Bronchial epithelial cell (primary cell): ENCODE measurements around the gene SNHG17. TPM values are rescaled to one million over a fixed set of nuclear protein-coding genes. Genes with fewer than 3 reads are reported as not detected.
"Not testable (repeated sequence)": the region's sequence is repeated elsewhere in the genome, so short reads cannot be mapped to it uniquely, and the experiment has no call there.

ENCODE experiments used
- DNase-seq: peaks from one replicate; pipeline ENCODE4 v3.0.0-alpha.2; 2010; ENCODE audit warnings: low read depth
- FAIRE-seq: peaks from 2 replicates; lab custom pipeline; 2011; peaks lifted over from hg19 to GRCh38; lab: Jason Lieb, UNC
- H3K27me3 ChIP-seq: 2 replicates; pipeline ENCODE4 v1.5.1; 2011; ENCODE audit warnings: low read length; ENCODE audit not compliant: control insufficient read depth, insufficient read depth
- H3K36me3 ChIP-seq: 2 replicates; pipeline ENCODE4 v1.5.1; 2011; ENCODE audit warnings: low read length; ENCODE audit not compliant: control insufficient read depth, insufficient read depth
- H3K4me3 ChIP-seq: 2 replicates; pipeline ENCODE4 v1.5.1; 2011; ENCODE audit warnings: mild to moderate bottlenecking, low read depth, low read length, control low read depth
- CTCF ChIP-seq: IDR thresholded peaks from 2 replicates; pipeline ENCODE4 v1.5.1; 2011; ENCODE audit warnings: mild to moderate bottlenecking, moderate library complexity, low read length, control low read depth, inconsistent platforms; ENCODE audit not compliant: insufficient read depth, severe bottlenecking
- total RNA-seq: library from RNA; depleted of rRNA; stranded (reverse); fragments of >200 nt; gene quantifications from 2 replicates; pipeline ENCODE4 v1.2.1, GENCODE V29; 2014

The SNHG17 gene
- total RNA-seq, 1 donor from 2014 or later = 19.5 TPM

GRCh38 chr20:38445901-38446425 lies 10.8 kb upstream of the SNHG17 start:
- H3K4me3 ChIP-seq = peak overlapping the region; percentile 94
- peaks cover 8% of the 10 kb centered on the region for H3K36me3 ChIP-seq
- DNase-seq (no peak), FAIRE-seq (no peak)
- H3K27me3 ChIP-seq = no peaks in the 10 kb centered on the region
- TF ChIP-seq CTCF = no peak

DNA sequence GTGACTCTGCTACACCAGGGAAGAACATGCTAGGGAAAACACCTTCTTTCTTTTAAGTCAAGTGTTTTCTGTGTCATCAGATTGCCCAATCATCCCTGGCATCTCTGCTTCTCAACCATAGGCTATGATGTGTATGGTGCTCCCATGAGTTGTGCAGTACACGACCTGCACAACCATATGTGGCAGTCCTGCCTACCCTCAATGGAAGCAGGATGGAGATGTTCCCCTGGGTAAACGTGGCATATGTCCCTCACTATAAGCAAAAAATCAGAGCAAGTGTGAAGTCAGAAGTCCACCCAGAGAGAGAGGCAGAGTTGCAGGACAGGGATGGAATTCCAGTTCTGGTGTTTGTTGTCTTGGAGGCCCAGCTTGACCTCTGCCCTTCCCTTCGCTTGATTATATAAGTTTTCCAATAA lies 10.3 kb upstream of the SNHG17 start:
- peaks cover 8% of the 10 kb centered on the region for H3K36me3 ChIP-seq
- no peaks in the 10 kb centered on the region for H3K27me3 ChIP-seq
- no peak for FAIRE-seq
- no peak overlapping the region for H3K4me3 ChIP-seq
- TF ChIP-seq CTCF = no peak
- peak; percentile 43 for DNase-seq

GRCh38 chr20:38441916-38442315 lies 6.8 kb upstream of the SNHG17 start:
- FAIRE-seq = no peak

DNA sequence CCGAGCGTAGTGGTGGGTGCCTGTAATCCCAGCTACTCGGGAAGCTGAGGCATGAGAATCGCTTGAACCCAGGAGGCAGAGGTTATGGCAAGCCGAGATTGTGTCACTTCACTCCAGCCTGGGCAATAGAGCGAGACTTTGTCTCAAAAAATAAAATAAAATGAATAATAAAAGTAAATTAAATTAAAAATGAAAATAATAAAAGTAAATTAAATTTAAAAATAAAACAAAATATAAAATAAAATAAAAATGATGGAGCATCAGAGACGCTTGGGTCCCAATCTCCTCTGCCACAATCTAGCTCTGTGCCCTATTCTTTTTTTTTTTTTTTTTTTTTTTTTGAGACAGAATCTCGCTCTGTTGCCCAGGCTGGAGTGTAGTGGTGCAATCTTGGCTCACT lies 6.0 kb upstream of the SNHG17 start:
- H3K36me3 ChIP-seq, DNase-seq, FAIRE-seq, H3K4me3 ChIP-seq, H3K27me3 ChIP-seq: not testable (repeated sequence)

More at GRCh38 chr20:38441916-38442315, 6.8 kb upstream of the SNHG17 start:
- Histone ChIP-seq H3K27me3 (no peaks in the 10 kb centered on the region), H3K4me3 (no peak overlapping the region), H3K36me3 (no peaks in the 10 kb centered on the region)
- no peak for DNase-seq
- no peak for TF ChIP-seq CTCF

DNA sequence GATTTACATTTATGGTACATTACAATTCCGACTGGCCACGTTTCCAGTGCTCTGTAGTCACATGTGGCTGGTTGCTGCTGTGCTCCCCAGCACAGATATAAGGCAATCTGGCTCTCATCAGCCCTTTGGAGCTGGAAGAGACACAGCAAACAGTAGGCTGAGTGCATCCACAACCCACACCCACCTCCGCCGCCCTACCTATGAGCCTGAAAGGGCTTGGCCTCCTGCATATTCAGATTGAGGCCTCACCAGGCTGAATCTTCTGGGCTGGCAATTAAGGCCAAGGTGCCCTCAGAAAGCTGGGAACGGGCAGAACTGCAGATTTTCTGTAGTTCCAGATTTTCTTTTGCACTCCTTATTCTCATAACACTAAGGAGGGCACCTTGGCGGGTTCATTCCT lies 2.7 kb upstream of the SNHG17 start:
- Histone ChIP-seq H3K36me3 (peaks cover 9% of the 10 kb centered on the region), H3K4me3 (no peak overlapping the region), H3K27me3 (no peaks in the 10 kb centered on the region)
- FAIRE-seq (no peak), DNase-seq (no peak)
- TF ChIP-seq CTCF = no peak

GRCh38 chr20:38435555-38435939 lies 419 bp upstream of the SNHG17 start:
- DNase-seq = peak; percentile 34
- FAIRE-seq = no peak
- TF ChIP-seq CTCF = no peak
- H3K27me3 ChIP-seq = no peaks in the 10 kb centered on the region
- no peak overlapping the region for H3K4me3 ChIP-seq
- H3K36me3 ChIP-seq = peaks cover 24% of the 10 kb centered on the region
